Skin of body (tissue), 1 donor: ENCODE measurements around the gene SIK2. TPM values are rescaled to one million over a fixed set of nuclear protein-coding genes. Genes with fewer than 3 reads are reported as not detected.

ENCODE experiments used
- total RNA-seq: library from RNA; depleted of rRNA; stranded (reverse); fragments of >200 nt; gene quantifications from one replicate; pipeline ENCODE4 v1.2.3, GENCODE V29; 2014

SIK2 gene
- total RNA-seq, 1 donor from 2014 or later: 20.7 TPM

Other genes with a start within 250 kb of the SIK2 start
- gene POU2AF1, start 223.2 kb upstream of the SIK2 start, total RNA-seq: 0.10 TPM
- not detected for gene BTG4, start 90.1 kb upstream of the SIK2 start, total RNA-seq
- not detected for gene HOATZ, start 87.7 kb upstream of the SIK2 start, total RNA-seq
- gene LAYN, start 61.7 kb upstream of the SIK2 start, total RNA-seq: 9.6 TPM
- gene PPP2R1B, start 163.9 kb downstream of the SIK2 start, total RNA-seq: 56.6 TPM